Dedifferentiated amniotic fluid mesenchymal stem cell (primary cell): ENCODE data around the gene POU2F2.

ENCODE experiments used
- DNase-seq: peaks from one replicate; pipeline ENCODE4 v3.0.0-alpha.2; 2016; ENCODE audit errors: extremely low spot score

The POU2F2 gene

GRCh38 chr19:42080764-42081375 is 51.4 kb downstream of the POU2F2 start:
- no peak for DNase-seq

- no peak for DNase-seq
Measured at GRCh38 chr19:42079886-42080763, 52.1 kb downstream of the POU2F2 start.

- DNase-seq: no peak
Measured at GRCh38 chr19:42079276-42079669, 53.0 kb downstream of the POU2F2 start.

GRCh38 chr19:42078538-42079275 is 53.5 kb downstream of the POU2F2 start:
- no peak for DNase-seq

GRCh38 chr19:42078058-42078457 is 54.2 kb downstream of the POU2F2 start:
- DNase-seq: no peak

GRCh38 chr19:42076380-42076944 is 55.8 kb downstream of the POU2F2 start:
- no peak for DNase-seq

- peak; percentile 100 for DNase-seq
Measured at GRCh38 chr19:42075616-42076379, 56.4 kb downstream of the POU2F2 start, which contains the start of gene ZNF574. Gene ZNF574 (plus strand): TSS chr19:42076166. CDS start chr19:42078607, 2,441 bp downstream.

- no peak for DNase-seq
Measured at GRCh38 chr19:42075364-42075615, 57.0 kb downstream of the POU2F2 start.

- no peak for DNase-seq
Measured at GRCh38 chr19:42074513-42075363, 57.5 kb downstream of the POU2F2 start.

- no peak for DNase-seq
Measured at GRCh38 chr19:42071247-42071646, 61.0 kb downstream of the POU2F2 start.

- no peak for DNase-seq
Measured at GRCh38 chr19:42069619-42070351, 62.5 kb downstream of the POU2F2 start, which contains the start of gene GRIK5. Gene GRIK5 (minus strand): TSS chr19:42070206. CDS start chr19:42065770, 4,436 bp downstream.

GRCh38 chr19:42068756-42069571 is 63.3 kb downstream of the POU2F2 start:
- DNase-seq: no peak

GRCh38 chr19:42068361-42068755 is 63.9 kb downstream of the POU2F2 start:
- DNase-seq: no peak

- DNase-seq: no peak
Measured at GRCh38 chr19:42067315-42067888, 64.8 kb downstream of the POU2F2 start.

GRCh38 chr19:42066075-42066754 is 66.0 kb downstream of the POU2F2 start:
- DNase-seq: no peak

GRCh38 chr19:42065511-42065910 is 66.7 kb downstream of the POU2F2 start:
- no peak for DNase-seq

- no peak for DNase-seq
Measured at GRCh38 chr19:42065051-42065450, 67.2 kb downstream of the POU2F2 start.

GRCh38 chr19:42064432-42064831 is 67.8 kb downstream of the POU2F2 start:
- DNase-seq: no peak
